Gastrocnemius medialis (tissue), 4 donors: Measurements from ENCODE around the gene HORMAD1.

Experiments used
- POLR2A ChIP-seq, 2 donors: fragments of 450-650 bp; IDR thresholded peaks; one replicate each; pipeline ENCODE4 v1.6.1; 2017; ENCODE audit warnings: antibody characterized with exemption in 2 of 2, mild to moderate bottlenecking in 2 of 2, moderate library complexity in 2 of 2
- TF ChIP-seq, protein P1 (sequence below), 5 experiments: fragments of 450-650 bp in 3 of 5; fragments of 200-600 bp in 2 of 5; sonication (generic) in 2 of 5; IDR thresholded peaks in 4 of 5; conservative IDR thresholded peaks in 1 of 5; 1 replicate in 4 of 5; 2 replicates in 1 of 5; pipeline ENCODE4 v1.5.1; 2016 to 2019; ENCODE audit warnings: antibody characterized with exemption in 5 of 5, mild to moderate bottlenecking in 3 of 5, moderate library complexity in 3 of 5

DNA sequence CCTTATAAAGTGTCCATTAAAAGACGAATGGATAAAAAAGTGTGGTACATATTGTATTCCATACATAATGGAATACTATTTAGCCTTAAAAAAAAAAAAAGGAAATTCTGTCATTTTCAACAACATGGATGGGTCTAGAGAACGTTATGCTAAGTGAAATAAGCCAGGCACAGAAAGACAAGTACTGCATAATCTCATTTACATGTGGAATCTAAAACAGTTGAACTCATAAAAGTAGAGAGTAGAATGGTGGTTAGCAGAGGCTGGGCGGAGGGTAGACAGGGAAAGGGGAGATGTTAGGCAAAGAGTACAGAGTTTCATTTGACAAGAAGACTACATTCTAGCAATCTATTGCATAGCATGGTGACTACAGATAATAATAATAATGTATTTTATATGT lies 42.3 kb upstream of the HORMAD1 start:
- TF ChIP-seq, protein P1, sequence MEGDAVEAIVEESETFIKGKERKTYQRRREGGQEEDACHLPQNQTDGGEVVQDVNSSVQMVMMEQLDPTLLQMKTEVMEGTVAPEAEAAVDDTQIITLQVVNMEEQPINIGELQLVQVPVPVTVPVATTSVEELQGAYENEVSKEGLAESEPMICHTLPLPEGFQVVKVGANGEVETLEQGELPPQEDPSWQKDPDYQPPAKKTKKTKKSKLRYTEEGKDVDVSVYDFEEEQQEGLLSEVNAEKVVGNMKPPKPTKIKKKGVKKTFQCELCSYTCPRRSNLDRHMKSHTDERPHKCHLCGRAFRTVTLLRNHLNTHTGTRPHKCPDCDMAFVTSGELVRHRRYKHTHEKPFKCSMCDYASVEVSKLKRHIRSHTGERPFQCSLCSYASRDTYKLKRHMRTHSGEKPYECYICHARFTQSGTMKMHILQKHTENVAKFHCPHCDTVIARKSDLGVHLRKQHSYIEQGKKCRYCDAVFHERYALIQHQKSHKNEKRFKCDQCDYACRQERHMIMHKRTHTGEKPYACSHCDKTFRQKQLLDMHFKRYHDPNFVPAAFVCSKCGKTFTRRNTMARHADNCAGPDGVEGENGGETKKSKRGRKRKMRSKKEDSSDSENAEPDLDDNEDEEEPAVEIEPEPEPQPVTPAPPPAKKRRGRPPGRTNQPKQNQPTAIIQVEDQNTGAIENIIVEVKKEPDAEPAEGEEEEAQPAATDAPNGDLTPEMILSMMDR (IDR thresholded peaks at IDR 0.05 in 4 of 5, conservative IDR thresholded peaks at IDR 0.05 in 1 of 5), result no peak
- TF ChIP-seq POLR2A (IDR thresholded peaks at IDR 0.05), result no peak
